Astrocyte of the spinal cord (primary cell): ENCODE measurements around the gene FGG.

ENCODE experiments used
- DNase-seq: peaks from one replicate; pipeline ENCODE4 v3.0.0; 2011; ENCODE audit warnings: low read depth, low spot score
- H3K4me3 ChIP-seq: 2 replicates; pipeline ENCODE4 v1.5.1; 2011; ENCODE audit warnings: low read depth, mild to moderate bottlenecking, low read length, moderate library complexity
- CTCF ChIP-seq: IDR thresholded peaks from 2 replicates; pipeline ENCODE4 v1.5.1; 2012; ENCODE audit warnings: low read depth, mild to moderate bottlenecking, low read length, inconsistent platforms
- in situ Hi-C: cut with HindIII; loops from 2 replicates; pipeline ENCODE4 v1.10.0; 2017; ENCODE audit warnings: low sequenced_read_pairs

The FGG gene

GRCh38 chr4:154612472-154613414 is at the start of gene FGG:
TSS of gene FGG (minus strand) at chr4:154612656. CDS start at chr4:154612609, 47 bp downstream.
- in situ Hi-C loops, result no loop called here
- no peak within 1 kb of the TSS for H3K4me3 ChIP-seq
- TF ChIP-seq CTCF, result no peak
- DNase-seq, result no peak

GRCh38 chr4:154660052-154660451 is 47.6 kb upstream of the FGG start:
- in situ Hi-C loops, result no loop called here
- DNase-seq, result no peak
- no peak for TF ChIP-seq CTCF
- no peak overlapping the region for H3K4me3 ChIP-seq

- in situ Hi-C loops, result no loop called here
- H3K4me3 ChIP-seq, result no peak overlapping the region
- no peak for TF ChIP-seq CTCF
- DNase-seq, result no peak
Measured at GRCh38 chr4:154658680-154659405, 46.4 kb upstream of the FGG start.

DNA sequence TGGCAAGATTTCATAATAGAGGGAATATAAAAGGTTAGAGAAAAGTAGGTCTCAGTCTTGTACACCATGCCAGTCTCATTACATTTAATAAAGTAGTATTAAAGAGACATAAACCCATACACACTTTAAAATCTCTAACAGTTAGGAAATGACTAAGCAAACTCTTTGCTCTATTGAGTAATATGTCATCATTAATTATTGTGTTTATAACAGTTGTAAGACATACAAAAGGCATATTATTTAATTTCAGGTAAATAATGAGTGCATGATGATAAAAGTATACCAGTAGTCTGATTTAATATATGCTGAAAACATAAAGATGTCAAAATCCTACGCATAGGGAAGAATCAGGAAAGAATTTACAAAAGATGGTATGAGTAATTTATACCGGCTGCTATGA is 31.0 kb upstream of the FGG start:
- H3K4me3 ChIP-seq, result no peak overlapping the region
- DNase-seq, result no peak
- in situ Hi-C loops, result no loop called here
- no peak for TF ChIP-seq CTCF

DNA sequence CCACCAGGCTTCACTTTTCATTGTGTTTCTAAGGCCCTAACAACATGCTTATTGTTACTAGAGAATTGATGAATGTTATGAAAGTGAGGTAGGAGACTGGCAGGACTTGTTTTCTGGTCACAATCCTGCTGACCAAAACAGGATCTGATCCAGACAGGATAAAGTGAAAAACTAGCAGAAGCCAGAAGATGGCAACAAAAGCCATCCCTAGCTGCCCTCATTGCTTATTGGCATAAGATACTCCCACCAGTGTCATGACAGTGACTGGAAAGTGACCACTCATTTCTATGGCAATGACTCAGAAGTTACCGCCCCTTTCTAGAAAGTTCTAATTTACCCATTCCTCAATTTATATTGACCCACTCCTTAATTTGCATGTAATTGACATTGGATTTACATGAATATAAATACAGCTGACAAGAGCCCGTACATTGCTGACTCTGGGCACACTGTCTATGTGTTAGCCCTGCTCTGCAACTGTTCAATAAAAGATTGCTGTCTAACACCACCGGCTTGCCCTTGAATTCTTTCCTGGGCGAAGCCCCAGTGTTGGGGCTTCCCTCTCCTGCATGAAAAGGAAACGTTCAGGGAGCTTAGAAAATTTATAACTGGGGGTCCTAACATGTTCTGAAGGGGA is 30.0 kb upstream of the FGG start:
- H3K4me3 ChIP-seq, result no peak overlapping the region
- in situ Hi-C loops, result no loop called here
- no peak for TF ChIP-seq CTCF
- DNase-seq, result no peak

- H3K4me3 ChIP-seq, result no peak overlapping the region
- TF ChIP-seq CTCF, result no peak
- in situ Hi-C loops, result no loop called here
- DNase-seq, result no peak
Measured at GRCh38 chr4:154640999-154641398, 28.5 kb upstream of the FGG start.
